HEK293T (cell line): ENCODE results near the gene SNRPF.

Experiments
- BHLHE40 ChIP-seq: fragments of 450-650 bp; IDR thresholded peaks from 2 replicates; pipeline ENCODE4 v1.6.1; 2016; ENCODE audit warnings: mild to moderate bottlenecking, moderate library complexity, borderline replicate concordance
- ELF4 ChIP-seq: fragments of 450-650 bp; IDR thresholded peaks from 2 replicates; pipeline ENCODE4 v1.6.1; 2017; ENCODE audit warnings: antibody characterized with exemption
- HDGF ChIP-seq: fragments of 450-650 bp; IDR thresholded peaks from 2 replicates; pipeline ENCODE4 v1.6.1; 2017; ENCODE audit warnings: antibody characterized with exemption, borderline replicate concordance
- NFRKB ChIP-seq: fragments of 450-650 bp; IDR thresholded peaks from 2 replicates; pipeline ENCODE4 v1.6.1; 2016; ENCODE audit warnings: mild to moderate bottlenecking, moderate library complexity
- PKNOX1 ChIP-seq: fragments of 450-650 bp; IDR thresholded peaks from 2 replicates; pipeline ENCODE4 v1.6.1; 2016
- SP1 ChIP-seq: fragments of 450-650 bp; IDR thresholded peaks from 2 replicates; pipeline ENCODE4 v1.6.1; 2017
- SUZ12 ChIP-seq: fragments of 450-650 bp; IDR thresholded peaks from 2 replicates; pipeline ENCODE4 v1.6.1; 2016; ENCODE audit warnings: mild to moderate bottlenecking
- TARDBP ChIP-seq: fragments of 450-650 bp; IDR thresholded peaks from 2 replicates; pipeline ENCODE4 v1.6.1; 2016

DNA sequence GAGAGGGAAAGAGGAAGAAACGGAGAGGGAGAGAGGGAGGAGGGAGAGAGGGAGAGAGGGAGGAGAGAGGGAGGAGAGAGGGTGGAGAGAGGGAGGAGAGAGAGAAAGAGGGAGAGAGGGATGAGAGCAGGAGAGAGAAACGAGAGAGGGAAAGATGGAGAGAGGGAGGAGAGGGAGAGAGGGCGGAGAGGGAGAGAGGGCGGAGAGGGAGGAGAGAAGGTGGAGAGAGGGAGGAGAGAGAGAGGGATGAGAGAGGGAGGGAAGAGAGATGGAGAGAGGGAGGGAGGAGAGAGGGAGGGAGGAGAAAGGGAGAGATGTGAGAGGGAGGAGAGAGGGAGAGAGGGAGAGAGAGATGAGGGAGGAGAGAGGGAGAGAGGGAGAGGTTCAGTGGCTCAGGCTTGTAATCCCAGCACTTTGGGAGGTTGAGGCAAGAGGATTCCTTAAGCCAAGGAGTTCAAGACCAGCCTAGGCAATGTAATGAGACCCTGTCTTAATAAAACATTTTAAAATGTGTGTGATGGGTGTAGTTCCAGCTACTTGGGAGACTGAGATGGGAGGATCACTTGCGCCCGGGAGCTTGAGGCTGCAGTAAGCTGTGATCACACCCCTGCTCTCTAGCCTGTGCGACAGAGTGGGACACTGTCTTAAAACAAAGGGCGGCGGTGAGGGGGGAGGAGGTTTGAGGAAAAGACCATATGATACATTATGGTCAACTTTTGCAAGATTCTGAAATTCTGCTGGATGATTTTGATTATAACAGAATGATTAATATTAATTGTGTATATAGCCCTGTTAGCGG, 21.3 kb upstream of the SNRPF start:
- no peak for TF ChIP-seq NFRKB
- no peak for TF ChIP-seq SP1
- TF ChIP-seq BHLHE40, result no peak
- TF ChIP-seq TARDBP, result no peak
- no peak for TF ChIP-seq HDGF
- TF ChIP-seq PKNOX1, result no peak
- TF ChIP-seq ELF4, result no peak
- no peak for TF ChIP-seq SUZ12
